H1 (cell line): Measurements from ENCODE around the gene CARD14. TPM values are rescaled to one million over a fixed set of nuclear protein-coding genes. Genes with fewer than 3 reads are reported as not detected.

ENCODE experiments used
- CTCF ChIA-PET: fragments of 300-600 bp; sonication (Branson Sonifier 250); formaldehyde crosslinking; loops from one replicate; lab custom pipeline; 2021; ENCODE audit not compliant: partially characterized antibody; lab: Charles Lee
- POLR2A ChIA-PET: fragments of 300-600 bp; sonication (Branson Sonifier 250); formaldehyde crosslinking; loops from one replicate; lab custom pipeline; 2021; ENCODE audit warnings: inconsistent platforms; ENCODE audit not compliant: partially characterized antibody; lab: Charles Lee
- DNase-seq, 2 experiments: peaks; one replicate each; pipeline versions ENCODE4 v3.0.0 to v3.0.0-alpha.2; 2010 to 2022; ENCODE audit warnings: low spot score in 2 of 2, low read depth in 1 of 2, mixed read lengths in 1 of 2
- FAIRE-seq: peaks from 2 replicates; lab custom pipeline; 2011; peaks lifted over from hg19 to GRCh38; lab: Jason Lieb, UNC
- H2AFZ ChIP-seq: 2 replicates; pipeline ENCODE4 v1.8.1; 2012; ENCODE audit warnings: low read length, inconsistent platforms
- H2AK5ac ChIP-seq: 2 replicates; pipeline ENCODE4 v1.6.1; 2013; ENCODE audit warnings: low read depth, low read length
- H2BK120ac ChIP-seq: replicated peaks from 2 replicates; pipeline ENCODE3; 2013; ENCODE audit warnings: low read depth, low read length, inconsistent platforms
- H2BK12ac ChIP-seq: 2 replicates; pipeline ENCODE4 v1.6.1; 2013; ENCODE audit warnings: low read depth, low read length
- H2BK15ac ChIP-seq: 2 replicates; pipeline ENCODE4 v1.6.1; 2013; ENCODE audit warnings: low read length
- H2BK20ac ChIP-seq: 2 replicates; pipeline ENCODE4 v1.6.1; 2013; ENCODE audit warnings: low read length
- H2BK5ac ChIP-seq: 2 replicates; pipeline ENCODE4 v1.6.1; 2013; ENCODE audit warnings: low read depth, low read length
- H3K14ac ChIP-seq: 2 replicates; pipeline ENCODE4 v1.6.1; 2013; ENCODE audit warnings: inconsistent platforms; ENCODE audit not compliant: insufficient read length
- H3K18ac ChIP-seq: 2 replicates; pipeline ENCODE4 v1.6.1; 2013; ENCODE audit warnings: low read length; ENCODE audit errors: extremely low read depth
- H3K23ac ChIP-seq: 2 replicates; pipeline ENCODE4 v1.6.1; 2013; ENCODE audit warnings: inconsistent platforms; ENCODE audit not compliant: insufficient read length
- H3K23me2 ChIP-seq: 2 replicates; pipeline ENCODE4 v1.6.1; 2013; ENCODE audit warnings: low read depth, low read length
- H3K27ac ChIP-seq: 2 replicates; pipeline ENCODE4 v1.6.1; 2011; ENCODE audit warnings: low read depth, low read length, inconsistent platforms
- H3K27me3 ChIP-seq, 4 experiments: replicated peaks in 1 of 4; 1 replicate in 1 of 4; 2 replicates in 3 of 4; pipeline versions ENCODE4 v1.6.1 to v1.8.1; 2011 to 2013; ENCODE audit warnings: low read length in 3 of 4, mild to moderate bottlenecking in 3 of 4, inconsistent platforms in 2 of 4, mixed read lengths in 2 of 4, moderate library complexity in 1 of 4; ENCODE audit not compliant: control insufficient read depth in 3 of 4, insufficient read depth in 3 of 4; ENCODE audit errors: extremely low read depth in 1 of 4
- H3K36me3 ChIP-seq, 4 experiments: 2 replicates each; pipeline versions ENCODE4 v1.6.1 to v1.8.1; 2011 to 2013; ENCODE audit warnings: mild to moderate bottlenecking in 4 of 4, low read length in 3 of 4, moderate library complexity in 2 of 4, control low read depth in 1 of 4, inconsistent platforms in 1 of 4; ENCODE audit not compliant: insufficient read depth in 4 of 4, control insufficient read depth in 2 of 4
- H3K4ac ChIP-seq: replicated peaks from 2 replicates; pipeline ENCODE3; 2013; ENCODE audit warnings: low read length, low read depth, mixed read lengths, inconsistent platforms; ENCODE audit not compliant: insufficient read length
- H3K4me1 ChIP-seq, 4 experiments: replicated peaks in 1 of 4; 1 replicate in 1 of 4; 2 replicates in 3 of 4; pipeline versions ENCODE4 v1.6.1 to v1.8.1; 2011 to 2013; ENCODE audit warnings: low read length in 3 of 4, inconsistent platforms in 2 of 4, mixed read lengths in 1 of 4; ENCODE audit not compliant: insufficient read depth in 4 of 4, control insufficient read depth in 3 of 4
- H3K4me2 ChIP-seq, 2 experiments: 2 replicates each; pipeline versions ENCODE4 v1.6.1 to v1.8.1; 2011 to 2013; ENCODE audit warnings: low read depth in 2 of 2, low read length in 2 of 2, control low read depth in 1 of 2, inconsistent platforms in 1 of 2, mild to moderate bottlenecking in 1 of 2; ENCODE audit not compliant: insufficient read depth in 1 of 2
- H3K4me3 ChIP-seq, 4 experiments: fragments of 200-600, 300-600 bp in 1 of 4; sonication (generic), shearing (Covaris generic), sonication (Bioruptor Twin) in 1 of 4; 2 replicates each; pipeline versions ENCODE4 v1.5.1 to v1.8.1; 2011 to 2016; ENCODE audit warnings: low read length in 4 of 4, low read depth in 3 of 4, control low read depth in 2 of 4, inconsistent platforms in 2 of 4, mild to moderate bottlenecking in 2 of 4, mixed read lengths in 1 of 4, moderate library complexity in 1 of 4; ENCODE audit not compliant: insufficient read depth in 2 of 4; ENCODE audit errors: extremely low read depth in 1 of 4
- H3K56ac ChIP-seq: replicated peaks from 2 replicates; pipeline ENCODE3; 2013; ENCODE audit warnings: low read depth, mild to moderate bottlenecking, mixed read lengths, low read length, inconsistent platforms; ENCODE audit not compliant: insufficient read length
- H3K79me1 ChIP-seq: 2 replicates; pipeline ENCODE4 v1.6.1; 2013; ENCODE audit warnings: low read depth, low read length, control low read depth
- H3K79me2 ChIP-seq, 2 experiments: 2 replicates each; pipeline versions ENCODE4 v1.6.1 to v1.8.1; 2012 to 2013; ENCODE audit warnings: low read length in 2 of 2, mild to moderate bottlenecking in 2 of 2, inconsistent platforms in 1 of 2; ENCODE audit not compliant: insufficient read depth in 2 of 2, control insufficient read depth in 1 of 2
- H3K9ac ChIP-seq, 4 experiments: replicated peaks in 1 of 4; 1 replicate in 1 of 4; 2 replicates in 3 of 4; pipeline versions ENCODE4 v1.6.1 to v1.8.1; 2011 to 2013; ENCODE audit warnings: low read depth in 3 of 4, low read length in 3 of 4, control low read depth in 2 of 4, mild to moderate bottlenecking in 2 of 4, moderate library complexity in 2 of 4, inconsistent platforms in 1 of 4; ENCODE audit errors: extremely low read depth in 1 of 4
- H3K9me3 ChIP-seq, 2 experiments: 2 replicates each; pipeline versions ENCODE4 v1.6.1 to v1.8.1; 2012 to 2013; ENCODE audit warnings: mild to moderate bottlenecking in 2 of 2, moderate library complexity in 2 of 2, control low read depth in 1 of 2, inconsistent platforms in 1 of 2, low read depth in 1 of 2, low read length in 1 of 2, mixed read lengths in 1 of 2; ENCODE audit not compliant: insufficient read depth in 2 of 2
- H4K20me1 ChIP-seq, 2 experiments: replicated peaks in 1 of 2; 2 replicates each; pipeline versions ENCODE3 to v1.8.1; 2011 to 2013; ENCODE audit warnings: inconsistent platforms in 2 of 2, low read length in 2 of 2, mild to moderate bottlenecking in 1 of 2; ENCODE audit not compliant: insufficient read depth in 2 of 2, control insufficient read depth in 1 of 2
- H4K5ac ChIP-seq: 2 replicates; pipeline ENCODE4 v1.6.1; 2013; ENCODE audit warnings: low read length, low read depth, mixed read lengths, inconsistent platforms; ENCODE audit not compliant: insufficient read length
- H4K8ac ChIP-seq: 2 replicates; pipeline ENCODE4 v1.8.0; 2013; ENCODE audit warnings: mild to moderate bottlenecking, moderate library complexity, low read length, inconsistent platforms; ENCODE audit not compliant: insufficient read depth; ENCODE audit errors: extremely low read depth
- H4K91ac ChIP-seq: replicated peaks from 2 replicates; pipeline ENCODE3; 2013; ENCODE audit warnings: low read length, mixed read lengths, inconsistent platforms; ENCODE audit not compliant: insufficient read length
- ASH2L ChIP-seq: fragments of 200-600, 300-600 bp; sonication (generic); IDR thresholded peaks from one replicate; pipeline ENCODE4 v1.7.1; 2017; ENCODE audit warnings: low read length
- EP300 ChIP-seq, 2 experiments: IDR thresholded peaks; 1 replicate in 1 of 2; 2 replicates in 1 of 2; pipeline ENCODE4 v1.6.1; 2011 to 2012; ENCODE audit warnings: low read depth in 2 of 2, low read length in 2 of 2, mild to moderate bottlenecking in 2 of 2, borderline replicate concordance in 1 of 2, inconsistent platforms in 1 of 2, moderate library complexity in 1 of 2
- FOSL1 ChIP-seq: IDR thresholded peaks from 2 replicates; pipeline ENCODE4 v1.6.1; 2011; ENCODE audit warnings: mild to moderate bottlenecking, low read depth, low read length, moderate library complexity; ENCODE audit not compliant: insufficient read depth
- HDAC2 ChIP-seq, 2 experiments: fragments of 300-600 bp in 1 of 2; sonication (generic) in 1 of 2; IDR thresholded peaks; 2 replicates each; pipeline ENCODE4 v1.6.1; 2011 to 2012; ENCODE audit warnings: low read depth in 2 of 2, low read length in 2 of 2, mild to moderate bottlenecking in 2 of 2, moderate library complexity in 2 of 2, borderline replicate concordance in 1 of 2, inconsistent platforms in 1 of 2
- POU5F1 ChIP-seq: IDR thresholded peaks from 2 replicates; pipeline ENCODE4 v1.6.1; 2011; ENCODE audit warnings: low read depth, mild to moderate bottlenecking, low read length, moderate library complexity
- SAP30 ChIP-seq: fragments of 300-600 bp; sonication (generic); IDR thresholded peaks from 2 replicates; pipeline ENCODE4 v1.7.1; 2012; ENCODE audit warnings: low read length, moderate library complexity, mild to moderate bottlenecking, inconsistent platforms; ENCODE audit not compliant: insufficient read depth, insufficient replicate concordance
- SIRT6 ChIP-seq: IDR thresholded peaks from one replicate; pipeline ENCODE4 v1.7.1; 2012; ENCODE audit warnings: low read length, inconsistent platforms
- SP4 ChIP-seq: IDR thresholded peaks from 2 replicates; pipeline ENCODE4 v1.6.1; 2012; ENCODE audit warnings: low read length, inconsistent platforms
- TEAD4 ChIP-seq: IDR thresholded peaks from 2 replicates; pipeline ENCODE4 v1.6.1; 2012; ENCODE audit warnings: low read depth, low read length, inconsistent platforms, mixed read lengths
- ZNF274 ChIP-seq: IDR thresholded peaks from 2 replicates; pipeline ENCODE4 v1.7.0; 2012; ENCODE audit warnings: low read length, borderline replicate concordance; ENCODE audit errors: extremely low read depth
- WGBS, 2 experiments: shearing (Covaris generic) in 1 of 2; methylation state at CpG; one replicate each; pipeline versions ENCODE4 v1.1.6 to v1.1.7; 2013 to 2015; ENCODE audit warnings: low lambda C conversion rate in 2 of 2, mixed read lengths in 2 of 2, inconsistent platforms in 1 of 2, low coverage in 1 of 2, missing lambda C conversion rate in 1 of 2; ENCODE audit not compliant: insufficient replicate concordance in 2 of 2, insufficient coverage in 1 of 2, insufficient read length in 1 of 2; ENCODE audit errors: extremely low coverage in 1 of 2, missing lambda C conversion rate in 1 of 2; 5-methylcytosine and 5-hydroxymethylcytosine counted together
- polyA plus RNA-seq, 7 experiments: library from polyadenylated mRNA; depleted of rRNA in 3 of 7; stranded (reverse) in 5 of 7; unstranded in 2 of 7; fragments of >200 nt in 5 of 7; fragments of 200-250 nt in 2 of 7; gene quantifications; 1 replicate in 5 of 7; 2 replicates in 1 of 7; 4 replicates in 1 of 7; pipeline versions ENCODE4 v1.2.1 to v1.2.3, GENCODE V29; 2011 to 2013; ENCODE audit warnings: missing spikeins in 2 of 7, mixed read lengths in 2 of 7
- total RNA-seq: library from RNA; stranded (reverse); fragmentation: NEBNext Ultra II Directional; extraction: Animal tissue kit (Norgen Biotek cat#: 25700); gene quantifications from 2 replicates; pipeline ENCODE4 v1.2.1, GENCODE V29; 2021

CARD14 gene
- total and polyA plus RNA-seq, 2 of the 8 experiments (the other 6 are each of a cell fraction or from before 2014, with no cell fraction given), result 0.08 TPM; not detected in 1

DNA sequence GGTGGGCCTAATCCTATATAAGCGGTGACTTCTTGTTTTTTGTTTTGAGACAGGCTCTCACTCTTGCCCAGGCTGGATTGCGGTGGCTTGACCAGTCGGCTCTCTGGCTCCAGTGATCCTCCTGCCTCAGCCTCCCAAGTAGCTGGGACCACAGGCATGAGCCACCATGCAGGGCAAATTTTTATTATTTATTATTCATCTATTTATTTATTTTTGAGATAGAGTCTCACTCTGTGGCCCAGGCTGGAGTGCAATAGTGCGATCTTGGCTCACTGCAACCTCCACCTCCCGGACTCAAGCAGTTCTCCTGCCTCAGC lies 86.2 kb downstream of the CARD14 start:
- H3K23ac ChIP-seq, result no peak overlapping the region
- no peak overlapping the region for H4K8ac ChIP-seq
- H3K14ac ChIP-seq, result no peak overlapping the region
- no peak for FAIRE-seq
- no peaks in the 10 kb centered on the region; the same call in 1 of the 2 replicates for H3K23me2 ChIP-seq
- H3K4me2 ChIP-seq, result no peak overlapping the region
- TF ChIP-seq HDAC2 (IDR thresholded peaks at IDR 0.05; ENCODE audit: borderline replicate concordance in 1 of 2, low read depth in 2 of 2, low read length in 2 of 2) (no peak), SIRT6 (no peak), SAP30 (no peak), ASH2L (no peak), FOSL1 (no peak), ZNF274 (no peak), TEAD4 (no peak), SP4 (no peak), EP300 (IDR thresholded peaks at IDR 0.05; ENCODE audit: borderline replicate concordance in 1 of 2, low read depth in 2 of 2, low read length in 2 of 2) (no peak), POU5F1 (no peak)
- TF ChIP-seq, all 59 proteins: peak for 0
- Histone ChIP-seq H4K5ac (no peak overlapping the region), H3K27ac (no peak overlapping the region), H3K18ac (no peak overlapping the region), H4K91ac (no peak overlapping the region), H3K4me3 (no peak overlapping the region), H2AFZ (no peak overlapping the region), H3K4ac (no peak overlapping the region), H3K36me3 (no peaks in the 10 kb centered on the region), H3K79me1 (no peaks in the 10 kb centered on the region), H2BK20ac (no peak overlapping the region), H4K20me1 (peaks cover 0 to 2% of the 10 kb centered on the region in 2 experiments), H3K9me3 (no peaks in the 10 kb centered on the region), H3K4me1 (peaks cover 2 to 15% (median 8%) of the 10 kb centered on the region in 4 experiments; a peak in 6 of 7 replicates), H2BK120ac (no peak overlapping the region), H2BK12ac (no peak overlapping the region), H2BK5ac (no peak overlapping the region), H3K9ac (no peak overlapping the region), H2BK15ac (no peak overlapping the region), H3K79me2 (no peaks in the 10 kb centered on the region), H2AK5ac (no peak overlapping the region), H3K27me3 (no peaks in the 10 kb centered on the region), H3K56ac (no peak overlapping the region)
- WGBS, 2 experiments, result 95% methylated on average over 5 of the region's 5 CpGs; no CpG with 5 or more reads in 1 of the 2 experiments
- ChIA-PET CTCF (interaction anchor here (1.2 to 4.6 kb wide), 3 partner anchors 23 to 128 kb away, joined by 3 to 34 read pairs (median 3); no protein-coding TSS in a partner anchor), POLR2A (interaction anchor here (1.1 to 1.6 kb wide), 4 partner anchors 12 to 50 kb away, joined by 3 read pairs; no protein-coding TSS in a partner anchor)
- DNase-seq, result no peak
